Astrocyte (in vitro differentiated cells and primary cell): ENCODE data around the gene RAB5IF.

ENCODE experiments used
- CTCF ChIP-seq: IDR thresholded peaks from 2 replicates; pipeline ENCODE4 v1.5.1; 2011; ENCODE audit warnings: low read depth, mild to moderate bottlenecking, inconsistent platforms, low read length, moderate library complexity; ENCODE audit not compliant: insufficient read depth
- EZH2 ChIP-seq: IDR thresholded peaks from 2 replicates; pipeline ENCODE4 v1.6.1; 2012; ENCODE audit warnings: mild to moderate bottlenecking, low read length, inconsistent platforms; ENCODE audit not compliant: insufficient read depth

- TF ChIP-seq CTCF (no peak), EZH2 (no peak)
Observed at GRCh38 chr20:36587388-36588070, 18.1 kb upstream of the RAB5IF start.
